H1 (cell line): Measurements from ENCODE around the gene MROH7. TPM values are rescaled to one million over a fixed set of nuclear protein-coding genes. Genes with fewer than 3 reads are reported as not detected.

ENCODE experiments used
- CTCF ChIA-PET: fragments of 300-600 bp; sonication (Branson Sonifier 250); formaldehyde crosslinking; loops from one replicate; lab custom pipeline; 2021; ENCODE audit not compliant: partially characterized antibody; lab: Charles Lee
- POLR2A ChIA-PET: fragments of 300-600 bp; sonication (Branson Sonifier 250); formaldehyde crosslinking; loops from one replicate; lab custom pipeline; 2021; ENCODE audit warnings: inconsistent platforms; ENCODE audit not compliant: partially characterized antibody; lab: Charles Lee
- DNase-seq, 2 experiments: peaks; one replicate each; pipeline versions ENCODE4 v3.0.0 to v3.0.0-alpha.2; 2010 to 2022; ENCODE audit warnings: low spot score in 2 of 2, low read depth in 1 of 2, mixed read lengths in 1 of 2
- FAIRE-seq: peaks from 2 replicates; lab custom pipeline; 2011; peaks lifted over from hg19 to GRCh38; lab: Jason Lieb, UNC
- H2AFZ ChIP-seq: 2 replicates; pipeline ENCODE4 v1.8.1; 2012; ENCODE audit warnings: low read length, inconsistent platforms
- H2AK5ac ChIP-seq: 2 replicates; pipeline ENCODE4 v1.6.1; 2013; ENCODE audit warnings: low read depth, low read length
- H2BK120ac ChIP-seq: replicated peaks from 2 replicates; pipeline ENCODE3; 2013; ENCODE audit warnings: low read depth, low read length, inconsistent platforms
- H2BK12ac ChIP-seq: 2 replicates; pipeline ENCODE4 v1.6.1; 2013; ENCODE audit warnings: low read depth, low read length
- H2BK15ac ChIP-seq: 2 replicates; pipeline ENCODE4 v1.6.1; 2013; ENCODE audit warnings: low read length
- H2BK20ac ChIP-seq: 2 replicates; pipeline ENCODE4 v1.6.1; 2013; ENCODE audit warnings: low read length
- H2BK5ac ChIP-seq: 2 replicates; pipeline ENCODE4 v1.6.1; 2013; ENCODE audit warnings: low read depth, low read length
- H3K14ac ChIP-seq: 2 replicates; pipeline ENCODE4 v1.6.1; 2013; ENCODE audit warnings: inconsistent platforms; ENCODE audit not compliant: insufficient read length
- H3K18ac ChIP-seq: 2 replicates; pipeline ENCODE4 v1.6.1; 2013; ENCODE audit warnings: low read length; ENCODE audit errors: extremely low read depth
- H3K23ac ChIP-seq: 2 replicates; pipeline ENCODE4 v1.6.1; 2013; ENCODE audit warnings: inconsistent platforms; ENCODE audit not compliant: insufficient read length
- H3K23me2 ChIP-seq: 2 replicates; pipeline ENCODE4 v1.6.1; 2013; ENCODE audit warnings: low read depth, low read length
- H3K27ac ChIP-seq: 2 replicates; pipeline ENCODE4 v1.6.1; 2011; ENCODE audit warnings: low read depth, low read length, inconsistent platforms
- H3K27me3 ChIP-seq, 4 experiments: replicated peaks in 1 of 4; 1 replicate in 1 of 4; 2 replicates in 3 of 4; pipeline versions ENCODE4 v1.6.1 to v1.8.1; 2011 to 2013; ENCODE audit warnings: low read length in 3 of 4, mild to moderate bottlenecking in 3 of 4, inconsistent platforms in 2 of 4, mixed read lengths in 2 of 4, moderate library complexity in 1 of 4; ENCODE audit not compliant: control insufficient read depth in 3 of 4, insufficient read depth in 3 of 4; ENCODE audit errors: extremely low read depth in 1 of 4
- H3K36me3 ChIP-seq, 4 experiments: 2 replicates each; pipeline versions ENCODE4 v1.6.1 to v1.8.1; 2011 to 2013; ENCODE audit warnings: mild to moderate bottlenecking in 4 of 4, low read length in 3 of 4, moderate library complexity in 2 of 4, control low read depth in 1 of 4, inconsistent platforms in 1 of 4; ENCODE audit not compliant: insufficient read depth in 4 of 4, control insufficient read depth in 2 of 4
- H3K4ac ChIP-seq: replicated peaks from 2 replicates; pipeline ENCODE3; 2013; ENCODE audit warnings: low read length, low read depth, mixed read lengths, inconsistent platforms; ENCODE audit not compliant: insufficient read length
- H3K4me1 ChIP-seq, 4 experiments: replicated peaks in 1 of 4; 1 replicate in 1 of 4; 2 replicates in 3 of 4; pipeline versions ENCODE4 v1.6.1 to v1.8.1; 2011 to 2013; ENCODE audit warnings: low read length in 3 of 4, inconsistent platforms in 2 of 4, mixed read lengths in 1 of 4; ENCODE audit not compliant: insufficient read depth in 4 of 4, control insufficient read depth in 3 of 4
- H3K4me2 ChIP-seq, 2 experiments: 2 replicates each; pipeline versions ENCODE4 v1.6.1 to v1.8.1; 2011 to 2013; ENCODE audit warnings: low read depth in 2 of 2, low read length in 2 of 2, control low read depth in 1 of 2, inconsistent platforms in 1 of 2, mild to moderate bottlenecking in 1 of 2; ENCODE audit not compliant: insufficient read depth in 1 of 2
- H3K4me3 ChIP-seq, 4 experiments: fragments of 200-600, 300-600 bp in 1 of 4; sonication (generic), shearing (Covaris generic), sonication (Bioruptor Twin) in 1 of 4; 2 replicates each; pipeline versions ENCODE4 v1.5.1 to v1.8.1; 2011 to 2016; ENCODE audit warnings: low read length in 4 of 4, low read depth in 3 of 4, control low read depth in 2 of 4, inconsistent platforms in 2 of 4, mild to moderate bottlenecking in 2 of 4, mixed read lengths in 1 of 4, moderate library complexity in 1 of 4; ENCODE audit not compliant: insufficient read depth in 2 of 4; ENCODE audit errors: extremely low read depth in 1 of 4
- H3K56ac ChIP-seq: replicated peaks from 2 replicates; pipeline ENCODE3; 2013; ENCODE audit warnings: low read depth, mild to moderate bottlenecking, mixed read lengths, low read length, inconsistent platforms; ENCODE audit not compliant: insufficient read length
- H3K79me1 ChIP-seq: 2 replicates; pipeline ENCODE4 v1.6.1; 2013; ENCODE audit warnings: low read depth, low read length, control low read depth
- H3K79me2 ChIP-seq, 2 experiments: 2 replicates each; pipeline versions ENCODE4 v1.6.1 to v1.8.1; 2012 to 2013; ENCODE audit warnings: low read length in 2 of 2, mild to moderate bottlenecking in 2 of 2, inconsistent platforms in 1 of 2; ENCODE audit not compliant: insufficient read depth in 2 of 2, control insufficient read depth in 1 of 2
- H3K9ac ChIP-seq, 4 experiments: replicated peaks in 1 of 4; 1 replicate in 1 of 4; 2 replicates in 3 of 4; pipeline versions ENCODE4 v1.6.1 to v1.8.1; 2011 to 2013; ENCODE audit warnings: low read depth in 3 of 4, low read length in 3 of 4, control low read depth in 2 of 4, mild to moderate bottlenecking in 2 of 4, moderate library complexity in 2 of 4, inconsistent platforms in 1 of 4; ENCODE audit errors: extremely low read depth in 1 of 4
- H3K9me3 ChIP-seq, 2 experiments: 2 replicates each; pipeline versions ENCODE4 v1.6.1 to v1.8.1; 2012 to 2013; ENCODE audit warnings: mild to moderate bottlenecking in 2 of 2, moderate library complexity in 2 of 2, control low read depth in 1 of 2, inconsistent platforms in 1 of 2, low read depth in 1 of 2, low read length in 1 of 2, mixed read lengths in 1 of 2; ENCODE audit not compliant: insufficient read depth in 2 of 2
- H4K20me1 ChIP-seq, 2 experiments: replicated peaks in 1 of 2; 2 replicates each; pipeline versions ENCODE3 to v1.8.1; 2011 to 2013; ENCODE audit warnings: inconsistent platforms in 2 of 2, low read length in 2 of 2, mild to moderate bottlenecking in 1 of 2; ENCODE audit not compliant: insufficient read depth in 2 of 2, control insufficient read depth in 1 of 2
- H4K5ac ChIP-seq: 2 replicates; pipeline ENCODE4 v1.6.1; 2013; ENCODE audit warnings: low read length, low read depth, mixed read lengths, inconsistent platforms; ENCODE audit not compliant: insufficient read length
- H4K8ac ChIP-seq: 2 replicates; pipeline ENCODE4 v1.8.0; 2013; ENCODE audit warnings: mild to moderate bottlenecking, moderate library complexity, low read length, inconsistent platforms; ENCODE audit not compliant: insufficient read depth; ENCODE audit errors: extremely low read depth
- H4K91ac ChIP-seq: replicated peaks from 2 replicates; pipeline ENCODE3; 2013; ENCODE audit warnings: low read length, mixed read lengths, inconsistent platforms; ENCODE audit not compliant: insufficient read length
- ASH2L ChIP-seq: fragments of 200-600, 300-600 bp; sonication (generic); IDR thresholded peaks from one replicate; pipeline ENCODE4 v1.7.1; 2017; ENCODE audit warnings: low read length
- BCL11A ChIP-seq, 2 experiments: IDR thresholded peaks; one replicate each; pipeline ENCODE4 v1.6.1; 2011; ENCODE audit warnings: low read depth in 2 of 2, low read length in 2 of 2, mild to moderate bottlenecking in 2 of 2
- BRCA1 ChIP-seq: IDR thresholded peaks from 2 replicates; pipeline ENCODE4 v1.6.1; 2012; ENCODE audit warnings: low read depth, low read length, improper control_type of control experiment
- CBX8 ChIP-seq: fragments of 300-800, 300-1000 bp; sonication (generic); IDR thresholded peaks from 2 replicates; pipeline ENCODE4 v1.7.1; 2016; ENCODE audit warnings: low read depth, low read length, borderline replicate concordance
- KDM5A ChIP-seq: fragments of 200-600 bp; IDR thresholded peaks from 2 replicates; pipeline ENCODE4 v1.7.1; 2012; ENCODE audit warnings: mild to moderate bottlenecking, low read length, inconsistent platforms, mixed read lengths
- MAFK ChIP-seq: IDR thresholded peaks from 2 replicates; pipeline ENCODE4 v1.6.1; 2012; ENCODE audit warnings: low read depth, mild to moderate bottlenecking, improper control_type of control experiment, low read length
- POLR2A ChIP-seq, 2 experiments: IDR thresholded peaks; 1 replicate in 1 of 2; 2 replicates in 1 of 2; pipeline ENCODE4 v1.6.1; 2011; ENCODE audit warnings: low read depth in 2 of 2, low read length in 2 of 2, mild to moderate bottlenecking in 2 of 2; ENCODE audit errors: control extremely low read depth in 1 of 2
- POLR2AphosphoS5 ChIP-seq: IDR thresholded peaks from 2 replicates; pipeline ENCODE4 v1.6.1; 2011; ENCODE audit warnings: low read depth, low read length
- RNF2 ChIP-seq: fragments of 200-900, 300-1000 bp; sonication (generic); IDR thresholded peaks from 2 replicates; pipeline ENCODE4 v1.7.1; 2016; ENCODE audit warnings: borderline replicate concordance, low read depth, mild to moderate bottlenecking, antibody characterized with exemption, low read length; ENCODE audit not compliant: poor library complexity, severe bottlenecking; ENCODE audit errors: missing control alignments
- SAP30 ChIP-seq: fragments of 300-600 bp; sonication (generic); IDR thresholded peaks from 2 replicates; pipeline ENCODE4 v1.7.1; 2012; ENCODE audit warnings: low read length, moderate library complexity, mild to moderate bottlenecking, inconsistent platforms; ENCODE audit not compliant: insufficient read depth, insufficient replicate concordance
- YY1 ChIP-seq: IDR thresholded peaks from 2 replicates; pipeline ENCODE4 v1.6.1; 2011; ENCODE audit warnings: low read depth, mild to moderate bottlenecking, low read length
- WGBS, 2 experiments: shearing (Covaris generic) in 1 of 2; methylation state at CpG; one replicate each; pipeline versions ENCODE4 v1.1.6 to v1.1.7; 2013 to 2015; ENCODE audit warnings: low lambda C conversion rate in 2 of 2, mixed read lengths in 2 of 2, inconsistent platforms in 1 of 2, low coverage in 1 of 2, missing lambda C conversion rate in 1 of 2; ENCODE audit not compliant: insufficient replicate concordance in 2 of 2, insufficient coverage in 1 of 2, insufficient read length in 1 of 2; ENCODE audit errors: extremely low coverage in 1 of 2, missing lambda C conversion rate in 1 of 2; 5-methylcytosine and 5-hydroxymethylcytosine counted together
- polyA plus RNA-seq, 7 experiments: library from polyadenylated mRNA; depleted of rRNA in 3 of 7; stranded (reverse) in 5 of 7; unstranded in 2 of 7; fragments of >200 nt in 5 of 7; fragments of 200-250 nt in 2 of 7; gene quantifications; 1 replicate in 5 of 7; 2 replicates in 1 of 7; 4 replicates in 1 of 7; pipeline versions ENCODE4 v1.2.1 to v1.2.3, GENCODE V29; 2011 to 2013; ENCODE audit warnings: missing spikeins in 2 of 7, mixed read lengths in 2 of 7
- total RNA-seq: library from RNA; stranded (reverse); fragmentation: NEBNext Ultra II Directional; extraction: Animal tissue kit (Norgen Biotek cat#: 25700); gene quantifications from 2 replicates; pipeline ENCODE4 v1.2.1, GENCODE V29; 2021
- TF ChIP-seq, protein P1 (sequence below): IDR thresholded peaks from 2 replicates; pipeline ENCODE4 v1.6.1; 2012; ENCODE audit warnings: low read length, inconsistent platforms

MROH7 gene
- total and polyA plus RNA-seq, 2 of the 8 experiments (the other 6 are each of a cell fraction or from before 2014, with no cell fraction given), result 0.07 to 0.20 TPM

DNA sequence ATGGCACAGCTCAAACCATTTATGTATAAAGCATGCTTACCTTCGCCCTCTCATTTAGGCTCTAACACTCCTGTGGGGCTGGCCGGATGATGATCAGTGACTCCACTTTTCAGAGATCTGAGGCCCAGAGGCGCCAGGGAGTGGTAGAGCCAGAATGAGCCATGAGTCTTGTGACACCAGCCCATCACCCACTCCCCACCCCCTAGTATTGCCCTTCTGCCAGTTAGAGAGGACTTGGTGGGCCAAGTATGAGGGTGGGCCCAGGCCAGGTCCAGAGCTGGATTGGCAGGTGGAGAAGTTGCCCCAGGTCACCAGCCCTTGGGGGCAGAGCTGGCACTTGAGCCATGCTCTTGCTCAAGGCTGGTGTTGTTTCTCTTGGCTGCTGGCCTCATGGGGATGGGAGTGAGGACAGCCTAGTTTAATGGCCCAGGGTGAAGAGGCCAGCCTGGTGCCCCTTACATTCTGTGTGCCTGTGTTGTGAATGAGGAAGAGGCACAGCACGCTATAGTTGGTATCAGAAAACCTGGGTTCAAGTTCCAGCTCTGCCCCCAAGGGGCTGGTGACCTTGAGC, 43.8 kb downstream of the MROH7 start:
- no peak overlapping the region for H3K4ac ChIP-seq
- TF ChIP-seq CBX8, result no peak
- TF ChIP-seq, protein P1, sequence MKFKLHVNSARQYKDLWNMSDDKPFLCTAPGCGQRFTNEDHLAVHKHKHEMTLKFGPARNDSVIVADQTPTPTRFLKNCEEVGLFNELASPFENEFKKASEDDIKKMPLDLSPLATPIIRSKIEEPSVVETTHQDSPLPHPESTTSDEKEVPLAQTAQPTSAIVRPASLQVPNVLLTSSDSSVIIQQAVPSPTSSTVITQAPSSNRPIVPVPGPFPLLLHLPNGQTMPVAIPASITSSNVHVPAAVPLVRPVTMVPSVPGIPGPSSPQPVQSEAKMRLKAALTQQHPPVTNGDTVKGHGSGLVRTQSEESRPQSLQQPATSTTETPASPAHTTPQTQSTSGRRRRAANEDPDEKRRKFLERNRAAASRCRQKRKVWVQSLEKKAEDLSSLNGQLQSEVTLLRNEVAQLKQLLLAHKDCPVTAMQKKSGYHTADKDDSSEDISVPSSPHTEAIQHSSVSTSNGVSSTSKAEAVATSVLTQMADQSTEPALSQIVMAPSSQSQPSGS, result no peak
- TF ChIP-seq BRCA1, result no peak
- TF ChIP-seq BCL11A (IDR thresholded peaks at IDR 0.05; ENCODE audit: low read depth in 2 of 2, low read length in 2 of 2), result no peak
- no peak for TF ChIP-seq MAFK
- TF ChIP-seq KDM5A, result no peak
- no peak for TF ChIP-seq RNF2
- TF ChIP-seq POLR2A (IDR thresholded peaks at IDR 0.05; ENCODE audit: control extremely low read depth in 1 of 2, low read depth in 2 of 2, low read length in 2 of 2), result no peak
- no peak for TF ChIP-seq POLR2AphosphoS5
- no peak for TF ChIP-seq SAP30
- no peak for TF ChIP-seq ASH2L
- TF ChIP-seq YY1, result no peak

More for the DNA sequence above, 43.8 kb downstream of the MROH7 start:
- no peaks in the 10 kb centered on the region for H3K79me2 ChIP-seq
- no peak overlapping the region for H2BK120ac ChIP-seq
- no peaks in the 10 kb centered on the region for H3K9me3 ChIP-seq
- H3K27ac ChIP-seq, result no peak overlapping the region
- FAIRE-seq, result no peak
- peaks cover 0 to 4% (median 0%) of the 10 kb centered on the region in 4 experiments; a peak in 2 of 7 replicates for H3K4me1 ChIP-seq
- H3K9ac ChIP-seq, result no peak overlapping the region
- 80% methylated on average over 4 of the region's 4 CpGs; no CpG with 5 or more reads in 1 of the 2 experiments for WGBS, 2 experiments
- no peak overlapping the region for H2BK5ac ChIP-seq
- H4K5ac ChIP-seq, result no peak overlapping the region
- no peaks in the 10 kb centered on the region for H3K27me3 ChIP-seq
- H4K20me1 ChIP-seq, result no peaks in the 10 kb centered on the region
- no peak overlapping the region for H3K4me2 ChIP-seq
- 0 out of 2 replicates have a peak overlapping the region, but pooled peaks have one; percentile 50 for H2BK12ac ChIP-seq
- no peak overlapping the region for H3K23ac ChIP-seq
- H4K8ac ChIP-seq, result no peak overlapping the region
- CTCF ChIA-PET, result interaction anchor here (0.7 to 2.5 kb wide), 5 partner anchors 13 to 145 kb away, joined by 3 to 6 read pairs (median 4); no protein-coding TSS in a partner anchor
- H2BK20ac ChIP-seq, result no peak overlapping the region
- DNase-seq, result no peak
- H2AK5ac ChIP-seq, result no peak overlapping the region
- no peak overlapping the region for H3K14ac ChIP-seq
- no peak overlapping the region for H2BK15ac ChIP-seq
- POLR2A ChIA-PET, result interaction anchor here (0.6 kb wide), 1 partner anchor 282 kb away, joined by 4 read pairs; no protein-coding TSS in a partner anchor
- no peak overlapping the region for H4K91ac ChIP-seq
- no peaks in the 10 kb centered on the region for H3K36me3 ChIP-seq
- no peaks in the 10 kb centered on the region for H3K79me1 ChIP-seq
- H2AFZ ChIP-seq, result no peak overlapping the region
- H3K56ac ChIP-seq, result no peak overlapping the region
- no peak overlapping the region for H3K4me3 ChIP-seq
- no peaks in the 10 kb centered on the region for H3K23me2 ChIP-seq
- H3K18ac ChIP-seq, result no peak overlapping the region
